Neuron (in vitro differentiated cells): ENCODE results near the gene ARMC5.
"Not testable (repeated sequence)": the region's sequence is repeated elsewhere in the genome, so short reads cannot be mapped to it uniquely, and the experiment has no call there.

ENCODE experiments used
- H2AFZ ChIP-seq: one replicate; pipeline ENCODE4 v1.6.1; 2013; ENCODE audit warnings: low read depth, mild to moderate bottlenecking, inconsistent platforms, low read length, moderate library complexity
- H3K27me3 ChIP-seq: one replicate; pipeline ENCODE4 v1.6.1; 2013; ENCODE audit warnings: low read length; ENCODE audit not compliant: insufficient read depth
- H3K36me3 ChIP-seq: one replicate; pipeline ENCODE4 v1.6.1; 2013; ENCODE audit warnings: low read length; ENCODE audit not compliant: insufficient read depth
- H3K4me1 ChIP-seq: one replicate; pipeline ENCODE4 v1.6.1; 2013; ENCODE audit warnings: low read length; ENCODE audit not compliant: insufficient read depth
- H3K4me3 ChIP-seq: 2 replicates; pipeline ENCODE4 v1.5.1; 2013; ENCODE audit warnings: mild to moderate bottlenecking, low read length, moderate library complexity
- H3K9me3 ChIP-seq: one replicate; pipeline ENCODE4 v1.6.1; 2013; ENCODE audit warnings: low read length

The ARMC5 gene

GRCh38 chr16:31440516-31441184 lies 18.7 kb upstream of the ARMC5 start:
- Histone ChIP-seq H3K4me3 (no peak overlapping the region), H3K4me1 (no peaks in the 10 kb centered on the region), H3K9me3 (no peaks in the 10 kb centered on the region)

GRCh38 chr16:31441956-31442355 lies 17.3 kb upstream of the ARMC5 start:
- no peaks in the 10 kb centered on the region for H3K36me3 ChIP-seq
- peak overlapping the region; percentile 63 for H3K4me3 ChIP-seq
- no peaks in the 10 kb centered on the region for H3K27me3 ChIP-seq
- H3K9me3 ChIP-seq: no peaks in the 10 kb centered on the region
- no peaks in the 10 kb centered on the region for H3K4me1 ChIP-seq
- H2AFZ ChIP-seq: no peak overlapping the region

More at GRCh38 chr16:31440516-31441184, 18.7 kb upstream of the ARMC5 start:
- Histone ChIP-seq H3K36me3 (no peaks in the 10 kb centered on the region), H2AFZ (no peak overlapping the region), H3K27me3 (no peaks in the 10 kb centered on the region)

- H3K9me3 ChIP-seq, H3K4me3 ChIP-seq, H3K27me3 ChIP-seq, H3K36me3 ChIP-seq, H2AFZ ChIP-seq, H3K4me1 ChIP-seq: not testable (repeated sequence)
These were observed 13.4 kb upstream of the ARMC5 start for GRCh38 chr16:31445931-31446330.

GRCh38 chr16:31451201-31451600 lies 8.1 kb upstream of the ARMC5 start:
- Histone ChIP-seq H3K27me3 (no peaks in the 10 kb centered on the region), H3K36me3 (no peaks in the 10 kb centered on the region), H3K4me3 (no peak overlapping the region), H2AFZ (no peak overlapping the region), H3K4me1 (peaks cover 15% of the 10 kb centered on the region), H3K9me3 (no peaks in the 10 kb centered on the region)

GRCh38 chr16:31451681-31452351 lies 7.5 kb upstream of the ARMC5 start:
- peaks cover 4% of the 10 kb centered on the region for H3K36me3 ChIP-seq
- H3K4me1 ChIP-seq: peaks cover 15% of the 10 kb centered on the region
- no peak overlapping the region for H3K4me3 ChIP-seq
- no peaks in the 10 kb centered on the region for H3K27me3 ChIP-seq
- H2AFZ ChIP-seq: no peak overlapping the region
- H3K9me3 ChIP-seq: no peaks in the 10 kb centered on the region

- Histone ChIP-seq H3K9me3 (no peaks in the 10 kb centered on the region), H3K4me3 (no peak overlapping the region)
These were observed 6.6 kb upstream of the ARMC5 start for GRCh38 chr16:31452631-31453106.

GRCh38 chr16:31453255-31454204 lies 5.8 kb upstream of the ARMC5 start:
- H3K4me3 ChIP-seq: no peak overlapping the region
- H2AFZ ChIP-seq: no peak overlapping the region
- no peaks in the 10 kb centered on the region for H3K27me3 ChIP-seq
- H3K4me1 ChIP-seq: peaks cover 26% of the 10 kb centered on the region
- H3K9me3 ChIP-seq: no peaks in the 10 kb centered on the region
- peaks cover 7% of the 10 kb centered on the region for H3K36me3 ChIP-seq

More at GRCh38 chr16:31452631-31453106, 6.6 kb upstream of the ARMC5 start:
- H3K27me3 ChIP-seq: no peaks in the 10 kb centered on the region
- H3K4me1 ChIP-seq: peaks cover 17% of the 10 kb centered on the region
- H2AFZ ChIP-seq: no peak overlapping the region
- peaks cover 7% of the 10 kb centered on the region for H3K36me3 ChIP-seq

GRCh38 chr16:31455601-31456314 lies 3.5 kb upstream of the ARMC5 start:
- Histone ChIP-seq H3K4me1 (peaks cover 32% of the 10 kb centered on the region), H3K4me3 (no peak overlapping the region)

GRCh38 chr16:31456988-31457360 lies 2.3 kb upstream of the ARMC5 start:
- no peaks in the 10 kb centered on the region for H3K27me3 ChIP-seq
- H3K9me3 ChIP-seq: no peaks in the 10 kb centered on the region
- H2AFZ ChIP-seq: no peak overlapping the region
- H3K36me3 ChIP-seq: peaks cover 12% of the 10 kb centered on the region
- peaks cover 34% of the 10 kb centered on the region for H3K4me1 ChIP-seq
- H3K4me3 ChIP-seq: no peak overlapping the region

More at GRCh38 chr16:31455601-31456314, 3.5 kb upstream of the ARMC5 start:
- H3K36me3 ChIP-seq: peaks cover 7% of the 10 kb centered on the region
- H2AFZ ChIP-seq: no peak overlapping the region
- no peaks in the 10 kb centered on the region for H3K9me3 ChIP-seq
- no peaks in the 10 kb centered on the region for H3K27me3 ChIP-seq

GRCh38 chr16:31458073-31458843 lies 1.0 kb upstream of the ARMC5 start:
- H3K4me1 ChIP-seq: peaks cover 25% of the 10 kb centered on the region
- no peaks in the 10 kb centered on the region for H3K27me3 ChIP-seq
- peak overlapping the region; percentile 70 for H3K4me3 ChIP-seq
- peak overlapping the region; percentile 72 for H2AFZ ChIP-seq
- H3K9me3 ChIP-seq: no peaks in the 10 kb centered on the region
- peaks cover 22% of the 10 kb centered on the region for H3K36me3 ChIP-seq

GRCh38 chr16:31459687-31460581 lies 633 bp downstream of the ARMC5 start:
- peak overlapping the region; percentile 72 for H2AFZ ChIP-seq
- no peaks in the 10 kb centered on the region for H3K27me3 ChIP-seq
- peaks cover 19% of the 10 kb centered on the region for H3K4me1 ChIP-seq
- H3K4me3 ChIP-seq: peak overlapping the region; percentile 70
- no peaks in the 10 kb centered on the region for H3K9me3 ChIP-seq
- H3K36me3 ChIP-seq: peaks cover 30% of the 10 kb centered on the region
